Measurements from ENCODE around the gene ZMIZ2.
"Not testable (repeated sequence)": the region's sequence is repeated elsewhere in the genome, so short reads cannot be mapped to it uniquely, and the experiment has no call there.

ZMIZ2 gene

GRCh38 chr7:44748045-44748947 lies at the start of gene ZMIZ2:
Gene ZMIZ2, plus strand, starts transcription at chr7:44748847. Its CDS starts 7,403 bp downstream, at chr7:44756250.
- DNase-seq, result peak; percentile 91

GRCh38 chr7:44699598-44699997 lies 49.0 kb upstream of the ZMIZ2 start:
- DNase-seq, result not testable (repeated sequence)

- DNase-seq, result no peak
These were observed 48.3 kb upstream of the ZMIZ2 start for GRCh38 chr7:44700322-44700721.

- not testable (repeated sequence) for DNase-seq
These were observed 45.3 kb upstream of the ZMIZ2 start for GRCh38 chr7:44703391-44703790.

- DNase-seq, result no peak
These were observed 44.7 kb upstream of the ZMIZ2 start for GRCh38 chr7:44703921-44704320.

GRCh38 chr7:44705434-44705833 lies 43.2 kb upstream of the ZMIZ2 start:
- no peak for DNase-seq

- no peak for DNase-seq
These were observed 41.7 kb upstream of the ZMIZ2 start for GRCh38 chr7:44706788-44707557.

- no peak for DNase-seq
These were observed 41.0 kb upstream of the ZMIZ2 start for GRCh38 chr7:44707558-44708230.

GRCh38 chr7:44709011-44709915 lies 39.4 kb upstream of the ZMIZ2 start:
- no peak for DNase-seq

- DNase-seq, result no peak
These were observed 38.6 kb upstream of the ZMIZ2 start for GRCh38 chr7:44709945-44710596.

GRCh38 chr7:44711528-44711927 lies 37.1 kb upstream of the ZMIZ2 start:
- no peak for DNase-seq

- peak; percentile 14 for DNase-seq
These were observed 36.6 kb upstream of the ZMIZ2 start for GRCh38 chr7:44712012-44712411.

- DNase-seq, result no peak
These were observed 35.5 kb upstream of the ZMIZ2 start for GRCh38 chr7:44713141-44713540.

GRCh38 chr7:44713680-44714335 lies 34.8 kb upstream of the ZMIZ2 start:
- no peak for DNase-seq

GRCh38 chr7:44716205-44716604 lies 32.4 kb upstream of the ZMIZ2 start:
- DNase-seq, result no peak

GRCh38 chr7:44720301-44720700 lies 28.3 kb upstream of the ZMIZ2 start:
- DNase-seq, result no peak

- no peak for DNase-seq
These were observed 24.4 kb upstream of the ZMIZ2 start for GRCh38 chr7:44724276-44724675.

- not testable (repeated sequence) for DNase-seq
These were observed 22.4 kb upstream of the ZMIZ2 start for GRCh38 chr7:44726250-44726649.

- DNase-seq, result no peak
These were observed 21.3 kb upstream of the ZMIZ2 start for GRCh38 chr7:44727158-44727936.

- DNase-seq, result no peak
These were observed 20.7 kb upstream of the ZMIZ2 start for GRCh38 chr7:44727937-44728262.
